Prostate gland (tissue), 2 donors: ENCODE measurements around the gene GPRC5B. TPM values are rescaled to one million over a fixed set of nuclear protein-coding genes. Genes with fewer than 3 reads are reported as not detected.

Experiments used
- DNase-seq: peaks from one replicate; pipeline ENCODE4 v3.0.0-alpha.2; 2019; ENCODE audit warnings: low spot score
- H3K27ac ChIP-seq, 2 donors: fragments of 200-600 bp; sonication (generic); 2 replicates each; pipeline ENCODE4 v1.5.1; 2017 to 2019
- H3K27me3 ChIP-seq: fragments of 200-600 bp; sonication (generic); replicated peaks from 2 replicates; pipeline ENCODE4 v1.5.1; 2019; ENCODE audit not compliant: insufficient read depth
- H3K36me3 ChIP-seq, 2 donors: fragments of 200-600 bp; sonication (generic); 1 replicate in 1 of 2; 2 replicates in 1 of 2; pipeline versions ENCODE4 v1.5.1 to v1.8.1; 2017 to 2019
- H3K4me1 ChIP-seq: fragments of 200-600 bp; sonication (generic); replicated peaks from 2 replicates; pipeline ENCODE4 v1.5.1; 2019
- H3K4me3 ChIP-seq, 2 donors: fragments of 200-600 bp; sonication (generic); 2 replicates each; pipeline ENCODE4 v1.5.1; 2017 to 2019
- H3K9me3 ChIP-seq: fragments of 200-600 bp; sonication (generic); 2 replicates; pipeline ENCODE4 v1.5.1; 2017
- POLR2A ChIP-seq: fragments of 450-650 bp; IDR thresholded peaks from one replicate; pipeline ENCODE4 v1.6.1; 2016; ENCODE audit warnings: antibody characterized with exemption, mild to moderate bottlenecking
- POLR2AphosphoS5 ChIP-seq: sonication (generic); formaldehyde crosslinking; IDR thresholded peaks from one replicate; pipeline ENCODE4 v1.6.1; 2017; ENCODE audit warnings: antibody characterized with exemption
- WGBS: methylation state at CpG from one replicate; pipeline ENCODE4 v1.1.5; 2018; 5-methylcytosine and 5-hydroxymethylcytosine counted together
- intact Hi-C: fragments of 100-400 bp; cut with DNase I; formaldehyde crosslinking; loops from one replicate; pipeline ENCODE4 v1.14.2; 2022
- total RNA-seq, 2 donors: library from RNA; depleted of rRNA; stranded (reverse); fragments of >200 nt; gene quantifications; one replicate each; pipeline ENCODE4 v1.1.0, GENCODE V29; 2016
- TF ChIP-seq, protein P1 (sequence below), 4 experiments: fragments of 200-600 bp in 2 of 4; fragments of 450-650 bp in 2 of 4; sonication (generic) in 2 of 4; IDR thresholded peaks; 1 replicate in 3 of 4; 2 replicates in 1 of 4; pipeline ENCODE4 v1.5.1; 2016 to 2019; ENCODE audit warnings: antibody characterized with exemption in 4 of 4, mild to moderate bottlenecking in 2 of 4, moderate library complexity in 2 of 4

The GPRC5B gene
- total RNA-seq, 2 donors from 2014 or later, result 19.4 to 256 TPM

DNA sequence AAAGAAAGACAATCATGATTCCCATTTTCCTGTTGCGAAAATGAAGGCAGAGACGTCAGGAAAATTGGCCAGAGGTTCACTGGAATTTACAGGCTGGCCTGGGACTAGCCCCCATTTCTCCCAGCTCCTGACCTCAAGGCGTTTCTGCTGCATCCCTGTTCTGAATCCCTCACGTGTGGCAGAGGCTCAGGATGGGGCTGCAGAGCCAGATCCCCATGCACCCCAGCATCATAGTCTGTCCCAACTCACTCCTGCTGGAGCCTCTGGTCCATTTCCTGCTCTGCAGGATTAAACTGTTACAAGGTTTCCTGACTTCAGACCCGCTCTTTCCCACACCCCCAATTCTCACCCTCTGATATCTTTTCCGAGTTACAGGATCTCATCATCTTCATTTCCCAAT is 2.9 kb downstream of the GPRC5B start:
- Histone ChIP-seq H3K27me3 (no peaks in the 10 kb centered on the region), H3K36me3 (no peaks in the 10 kb centered on the region), H3K27ac (no peak overlapping the region), H3K9me3 (no peaks in the 10 kb centered on the region), H3K4me1 (no peaks in the 10 kb centered on the region), H3K4me3 (no peak overlapping the region)
- DNase-seq, result no peak
- TF ChIP-seq, protein P1, sequence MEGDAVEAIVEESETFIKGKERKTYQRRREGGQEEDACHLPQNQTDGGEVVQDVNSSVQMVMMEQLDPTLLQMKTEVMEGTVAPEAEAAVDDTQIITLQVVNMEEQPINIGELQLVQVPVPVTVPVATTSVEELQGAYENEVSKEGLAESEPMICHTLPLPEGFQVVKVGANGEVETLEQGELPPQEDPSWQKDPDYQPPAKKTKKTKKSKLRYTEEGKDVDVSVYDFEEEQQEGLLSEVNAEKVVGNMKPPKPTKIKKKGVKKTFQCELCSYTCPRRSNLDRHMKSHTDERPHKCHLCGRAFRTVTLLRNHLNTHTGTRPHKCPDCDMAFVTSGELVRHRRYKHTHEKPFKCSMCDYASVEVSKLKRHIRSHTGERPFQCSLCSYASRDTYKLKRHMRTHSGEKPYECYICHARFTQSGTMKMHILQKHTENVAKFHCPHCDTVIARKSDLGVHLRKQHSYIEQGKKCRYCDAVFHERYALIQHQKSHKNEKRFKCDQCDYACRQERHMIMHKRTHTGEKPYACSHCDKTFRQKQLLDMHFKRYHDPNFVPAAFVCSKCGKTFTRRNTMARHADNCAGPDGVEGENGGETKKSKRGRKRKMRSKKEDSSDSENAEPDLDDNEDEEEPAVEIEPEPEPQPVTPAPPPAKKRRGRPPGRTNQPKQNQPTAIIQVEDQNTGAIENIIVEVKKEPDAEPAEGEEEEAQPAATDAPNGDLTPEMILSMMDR (IDR thresholded peaks at IDR 0.05), result no peak
- no peak for TF ChIP-seq POLR2A
- no peak for TF ChIP-seq POLR2AphosphoS5
- intact Hi-C loops, result loop anchor here (5.0 kb wide), 1 partner anchor 164 kb away; the partner anchor contains the start of genes IQCK and KNOP1
- WGBS, result 75% methylated on average over 5 of the region's 6 CpGs

GRCh38 chr16:19881028-19881427 is 3.6 kb downstream of the GPRC5B start:
- Histone ChIP-seq H3K27ac (no peak overlapping the region), H3K4me3 (no peak overlapping the region), H3K27me3 (no peaks in the 10 kb centered on the region), H3K9me3 (no peaks in the 10 kb centered on the region), H3K4me1 (no peaks in the 10 kb centered on the region), H3K36me3 (no peaks in the 10 kb centered on the region)
- intact Hi-C loops, result loop anchor here (5.0 kb wide), 1 partner anchor 164 kb away; the partner anchor contains the start of genes IQCK and KNOP1
- 92% methylated on average over 7 of the region's 7 CpGs for WGBS
- DNase-seq, result no peak
- no peak for TF ChIP-seq POLR2A
- TF ChIP-seq, protein P1 (IDR thresholded peaks at IDR 0.05), result no peak
- no peak for TF ChIP-seq POLR2AphosphoS5

GRCh38 chr16:19879241-19879792 is 5.3 kb downstream of the GPRC5B start:
- TF ChIP-seq POLR2AphosphoS5 (peak; percentile 38), POLR2A (no peak)
- TF ChIP-seq, protein P1 (IDR thresholded peaks at IDR 0.05), result peak in 1 of 4 experiments; percentile 9
- WGBS, result 48% methylated on average over 13 of the region's 13 CpGs
- H3K4me1 ChIP-seq, result no peaks in the 10 kb centered on the region
- no peaks in the 10 kb centered on the region for H3K36me3 ChIP-seq
- DNase-seq, result peak; percentile 68
- H3K9me3 ChIP-seq, result no peaks in the 10 kb centered on the region
- no peaks in the 10 kb centered on the region for H3K27me3 ChIP-seq
- H3K27ac ChIP-seq, result no peak overlapping the region
- no peak overlapping the region for H3K4me3 ChIP-seq
- intact Hi-C loops, result no loop called here

DNA sequence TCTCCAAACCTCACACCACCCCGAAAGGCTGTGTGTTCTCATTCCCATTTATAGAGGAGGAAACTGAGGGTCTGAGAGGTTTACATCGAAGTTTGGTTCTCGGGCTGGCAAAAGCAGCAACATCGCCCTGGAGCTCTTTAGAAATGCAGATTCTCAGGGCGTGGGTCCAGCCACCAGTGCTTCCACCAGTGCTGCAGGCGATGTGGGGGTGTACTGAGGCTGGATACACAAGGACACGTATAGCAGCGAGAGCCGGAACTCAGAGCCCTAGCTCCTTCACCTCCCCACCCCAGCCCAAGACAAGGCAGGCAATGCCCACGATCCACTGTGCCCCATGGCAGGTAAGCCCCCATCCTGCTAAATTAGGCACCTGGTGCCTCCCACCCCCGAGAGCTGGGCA is 5.9 kb downstream of the GPRC5B start:
- H3K27ac ChIP-seq, result no peak overlapping the region
- WGBS, result 79% methylated on average over 11 of the region's 11 CpGs

More for the DNA sequence above, 5.9 kb downstream of the GPRC5B start:
- H3K4me1 ChIP-seq, result no peaks in the 10 kb centered on the region
- H3K4me3 ChIP-seq, result no peak overlapping the region
- TF ChIP-seq POLR2AphosphoS5, result no peak
- TF ChIP-seq POLR2A, result no peak
- TF ChIP-seq, protein P1 (IDR thresholded peaks at IDR 0.05), result no peak
- intact Hi-C loops, result no loop called here
- H3K9me3 ChIP-seq, result no peaks in the 10 kb centered on the region
- DNase-seq, result no peak
- H3K36me3 ChIP-seq, result no peaks in the 10 kb centered on the region
- no peaks in the 10 kb centered on the region for H3K27me3 ChIP-seq
